OCI-LY7 (cell line): ENCODE measurements around the gene KIRREL3. TPM values are rescaled to one million over a fixed set of nuclear protein-coding genes. Genes with fewer than 3 reads are reported as not detected.

Experiments used
- BruUV-seq: library from RNA; stranded (reverse); fragments of 400-500 nt; replicated peaks from 2 replicates; lab custom pipeline; 2021; lab: Mats Ljungman, UMichigan
- CTCF ChIA-PET: fragments of 300-600 bp; sonication (Branson Sonifier 250); formaldehyde crosslinking; loops from one replicate; lab custom pipeline; 2022; ENCODE audit warnings: antibody characterized with exemption; ENCODE audit not compliant: unreplicated experiment; lab: Charles Lee
- POLR2A ChIA-PET: fragments of 300-600 bp; sonication (Branson Sonifier 250); formaldehyde crosslinking; loops from one replicate; lab custom pipeline; 2022; ENCODE audit warnings: antibody characterized with exemption; lab: Charles Lee
- DNase-seq: peaks from one replicate; pipeline ENCODE4 v3.0.0-alpha.2; 2015; ENCODE audit warnings: low spot score
- H2AFZ ChIP-seq: fragments of 200-600 bp; sonication (generic), shearing (Covaris generic); 2 replicates; pipeline ENCODE4 v1.6.1; 2014; ENCODE audit warnings: mild to moderate bottlenecking, antibody characterized with exemption, low read length, moderate library complexity
- H3K27ac ChIP-seq: fragments of 200-600 bp; sonication (generic); 2 replicates; pipeline ENCODE4 v1.5.1; 2014; ENCODE audit warnings: mixed run types, low read depth, mild to moderate bottlenecking, moderate library complexity, low read length, inconsistent platforms; ENCODE audit not compliant: poor library complexity, severe bottlenecking
- H3K36me3 ChIP-seq: fragments of 200-600 bp; sonication (generic); 2 replicates; pipeline ENCODE4 v1.6.1; 2014; ENCODE audit warnings: mild to moderate bottlenecking, antibody characterized with exemption, low read length, moderate library complexity, mixed read lengths; ENCODE audit not compliant: insufficient read depth
- H3K4me1 ChIP-seq: fragments of 200-600 bp; sonication (generic); 2 replicates; pipeline ENCODE4 v1.5.1; 2014; ENCODE audit warnings: mild to moderate bottlenecking, low read length; ENCODE audit not compliant: insufficient read depth, poor library complexity, severe bottlenecking
- H3K4me2 ChIP-seq: fragments of 200-600 bp; sonication (generic); 2 replicates; pipeline ENCODE4 v1.6.1; 2014; ENCODE audit warnings: mild to moderate bottlenecking, low read length
- H3K4me3 ChIP-seq: fragments of 200-600 bp; sonication (generic); 2 replicates; pipeline ENCODE4 v1.5.1; 2014; ENCODE audit warnings: mild to moderate bottlenecking, low read depth, low read length; ENCODE audit not compliant: poor library complexity, severe bottlenecking
- H3K79me2 ChIP-seq: fragments of 200-600 bp; sonication (generic); 2 replicates; pipeline ENCODE4 v1.6.1; 2016; ENCODE audit warnings: low read depth, mild to moderate bottlenecking, low read length, moderate library complexity, mixed read lengths; ENCODE audit not compliant: insufficient read depth
- H3K9me2 ChIP-seq: fragments of 200-600 bp; sonication (generic); 2 replicates; pipeline ENCODE4 v1.6.1; 2016; ENCODE audit warnings: mild to moderate bottlenecking, low read length, mixed read lengths; ENCODE audit not compliant: insufficient read depth
- H3K9me3 ChIP-seq: fragments of 200-600 bp; sonication (generic); 2 replicates; pipeline ENCODE4 v1.6.1; 2014; ENCODE audit warnings: mild to moderate bottlenecking, mixed run types, low read length, mixed read lengths
- H4K20me1 ChIP-seq: fragments of 200-600 bp; sonication (generic); 2 replicates; pipeline ENCODE4 v1.6.1; 2014; ENCODE audit warnings: mild to moderate bottlenecking, antibody characterized with exemption, low read length, moderate library complexity, mixed read lengths; ENCODE audit not compliant: insufficient read depth
- EZH2phosphoT487 ChIP-seq: fragments of 200-600 bp; sonication (generic); IDR thresholded peaks from 2 replicates; pipeline ENCODE4 v1.6.1; 2018; ENCODE audit warnings: low read depth, borderline replicate concordance, mild to moderate bottlenecking, mixed run types, antibody characterized with exemption, low read length, moderate library complexity, mixed read lengths
- intact Hi-C: fragments of 100-400 bp; cut with micrococcal nuclease; formaldehyde crosslinking; loops from one replicate; pipeline ENCODE4 v1.10.0; 2022; ENCODE audit not compliant: unreplicated experiment
- total RNA-seq, 2 experiments: library from RNA; depleted of rRNA in 1 of 2; stranded (reverse); fragments of >200 nt in 1 of 2; shearing (Covaris generic) in 1 of 2; gene quantifications; 2 replicates each; pipeline ENCODE4 v1.2.3, GENCODE V29; 2014 to 2022
- TF ChIP-seq, protein P1 (sequence below): fragments of 200-600 bp; sonication (generic); conservative IDR thresholded peaks from 2 replicates; pipeline ENCODE4 v1.5.1; 2014; ENCODE audit warnings: mild to moderate bottlenecking, antibody characterized with exemption, low read length, moderate library complexity, mixed read lengths

Gene KIRREL3
- total RNA-seq, 2 experiments from 2014 or later, result not detected

GRCh38 chr11:126969865-126970479 is 30.6 kb downstream of the KIRREL3 start:
- ChIA-PET CTCF (interaction anchor here (0.5 kb wide), 1 partner anchor 132 kb away, joined by 5 read pairs; no protein-coding TSS in a partner anchor), POLR2A (no interaction called here)
- Histone ChIP-seq H3K9me2 (no peaks in the 10 kb centered on the region), H3K79me2 (no peaks in the 10 kb centered on the region), H3K36me3 (no peaks in the 10 kb centered on the region), H4K20me1 (no peaks in the 10 kb centered on the region), H3K4me1 (no peaks in the 10 kb centered on the region), H3K9me3 (no peaks in the 10 kb centered on the region), H3K4me3 (no peak overlapping the region), H3K27ac (no peak overlapping the region), H2AFZ (no peak overlapping the region), H3K4me2 (no peak overlapping the region)
- no peak for DNase-seq
- no peak for TF ChIP-seq EZH2phosphoT487
- TF ChIP-seq, protein P1, sequence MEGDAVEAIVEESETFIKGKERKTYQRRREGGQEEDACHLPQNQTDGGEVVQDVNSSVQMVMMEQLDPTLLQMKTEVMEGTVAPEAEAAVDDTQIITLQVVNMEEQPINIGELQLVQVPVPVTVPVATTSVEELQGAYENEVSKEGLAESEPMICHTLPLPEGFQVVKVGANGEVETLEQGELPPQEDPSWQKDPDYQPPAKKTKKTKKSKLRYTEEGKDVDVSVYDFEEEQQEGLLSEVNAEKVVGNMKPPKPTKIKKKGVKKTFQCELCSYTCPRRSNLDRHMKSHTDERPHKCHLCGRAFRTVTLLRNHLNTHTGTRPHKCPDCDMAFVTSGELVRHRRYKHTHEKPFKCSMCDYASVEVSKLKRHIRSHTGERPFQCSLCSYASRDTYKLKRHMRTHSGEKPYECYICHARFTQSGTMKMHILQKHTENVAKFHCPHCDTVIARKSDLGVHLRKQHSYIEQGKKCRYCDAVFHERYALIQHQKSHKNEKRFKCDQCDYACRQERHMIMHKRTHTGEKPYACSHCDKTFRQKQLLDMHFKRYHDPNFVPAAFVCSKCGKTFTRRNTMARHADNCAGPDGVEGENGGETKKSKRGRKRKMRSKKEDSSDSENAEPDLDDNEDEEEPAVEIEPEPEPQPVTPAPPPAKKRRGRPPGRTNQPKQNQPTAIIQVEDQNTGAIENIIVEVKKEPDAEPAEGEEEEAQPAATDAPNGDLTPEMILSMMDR, result peak; percentile 46
- no TSS peak for BruUV-seq
- intact Hi-C loops, result no loop called here

GRCh38 chr11:126968915-126969314 is 31.7 kb downstream of the KIRREL3 start:
- Histone ChIP-seq H3K4me2 (no peak overlapping the region), H3K36me3 (no peaks in the 10 kb centered on the region), H3K9me2 (no peaks in the 10 kb centered on the region), H2AFZ (no peak overlapping the region), H4K20me1 (no peaks in the 10 kb centered on the region), H3K4me3 (no peak overlapping the region), H3K9me3 (no peaks in the 10 kb centered on the region), H3K79me2 (no peaks in the 10 kb centered on the region), H3K4me1 (no peaks in the 10 kb centered on the region), H3K27ac (no peak overlapping the region)
- no peak for DNase-seq
- no TSS peak for BruUV-seq
- ChIA-PET POLR2A (interaction anchor here (0.6 kb wide), 1 partner anchor 54 kb away, joined by 5 read pairs; no protein-coding TSS in a partner anchor), CTCF (no interaction called here)
- TF ChIP-seq EZH2phosphoT487, result no peak
- TF ChIP-seq, protein P1, result no peak
- intact Hi-C loops, result no loop called here

DNA sequence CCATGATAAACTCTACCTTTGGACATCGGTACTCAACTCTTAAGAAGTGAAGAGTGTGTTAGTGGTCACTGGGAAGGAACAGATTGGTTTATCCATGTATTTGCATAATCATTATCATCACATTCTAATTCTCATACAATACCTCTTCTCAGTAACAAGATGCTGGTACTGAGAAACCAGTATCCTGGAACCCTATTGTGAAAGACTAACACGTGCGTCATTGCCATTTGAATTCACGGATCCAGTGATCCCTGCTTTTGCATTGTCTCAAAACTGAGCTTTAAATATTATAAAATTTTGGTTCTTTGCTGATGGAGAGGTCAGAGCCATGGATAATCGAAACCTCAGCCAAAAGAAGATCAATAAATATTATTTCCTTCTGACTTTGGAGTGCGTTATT is 35.2 kb downstream of the KIRREL3 start:
- Histone ChIP-seq H3K36me3 (no peaks in the 10 kb centered on the region), H3K4me1 (no peaks in the 10 kb centered on the region), H3K4me2 (no peak overlapping the region), H3K9me2 (no peaks in the 10 kb centered on the region), H2AFZ (no peak overlapping the region), H3K4me3 (no peak overlapping the region), H3K9me3 (no peaks in the 10 kb centered on the region), H4K20me1 (no peaks in the 10 kb centered on the region), H3K79me2 (no peaks in the 10 kb centered on the region), H3K27ac (no peak overlapping the region)
- intact Hi-C loops, result no loop called here
- no TSS peak for BruUV-seq
- TF ChIP-seq EZH2phosphoT487, result no peak
- TF ChIP-seq, protein P1, result no peak
- ChIA-PET POLR2A (interaction anchor here (0.5 kb wide), 1 partner anchor 649 kb away, joined by 3 read pairs; no protein-coding TSS in a partner anchor), CTCF (no interaction called here)
- no peak for DNase-seq
